Right renal cortex interstitium (tissue), 3 donors: ENCODE measurements around the gene NHERF2. TPM values are rescaled to one million over a fixed set of nuclear protein-coding genes. Genes with fewer than 3 reads are reported as not detected.
"Not testable (repeated sequence)": the region's sequence is repeated elsewhere in the genome, so short reads cannot be mapped to it uniquely, and the experiment has no call there.

Experiments used
- DNase-seq, 3 donors: peaks; one replicate each; pipeline ENCODE4 v3.0.0-alpha.2; 2013; ENCODE audit warnings: low read depth in 3 of 3, low spot score in 2 of 3
- polyA plus RNA-seq, 3 donors: library from polyadenylated mRNA; unstranded; fragments of 120-200 nt; gene quantifications; one replicate each; pipeline ENCODE4 v1.2.1, GENCODE V29; 2013; ENCODE audit not compliant: insufficient read length in 3 of 3

Gene NHERF2
- polyA plus RNA-seq, 3 donors: 82.6 to 106 (median 88.6) TPM

- no peak for DNase-seq
Observed at GRCh38 chr16:2004795-2005517, 21.7 kb upstream of the NHERF2 start.

- no peak for DNase-seq
Observed at GRCh38 chr16:2005646-2006045, 21.1 kb upstream of the NHERF2 start.

- DNase-seq: no peak
Observed at GRCh38 chr16:2006317-2006716, 20.4 kb upstream of the NHERF2 start.

GRCh38 chr16:2007081-2007836, 19.4 kb upstream of the NHERF2 start:
- no peak for DNase-seq

GRCh38 chr16:2008009-2008526, 18.6 kb upstream of the NHERF2 start:
- DNase-seq: no peak

- DNase-seq: no peak
Observed at GRCh38 chr16:2008631-2009163, 18.0 kb upstream of the NHERF2 start.

GRCh38 chr16:2009164-2009711, 17.5 kb upstream of the NHERF2 start:
- no peak for DNase-seq

GRCh38 chr16:2009791-2010510, 16.8 kb upstream of the NHERF2 start, which contains the start of gene ZNF598:
ZNF598 (minus strand) TSS chr16:2009821.
- DNase-seq: peak in 1 of 3 donors; percentile 75

- DNase-seq: not testable (repeated sequence)
Observed at GRCh38 chr16:2011726-2012125, 15.0 kb upstream of the NHERF2 start.

GRCh38 chr16:2013527-2013926, 13.2 kb upstream of the NHERF2 start:
- no peak for DNase-seq

GRCh38 chr16:2015117-2015946, 11.4 kb upstream of the NHERF2 start:
- no peak for DNase-seq

- DNase-seq: no peak
Observed at GRCh38 chr16:2015947-2016208, 10.8 kb upstream of the NHERF2 start.

GRCh38 chr16:2016407-2016922, 10.2 kb upstream of the NHERF2 start:
- no peak for DNase-seq

GRCh38 chr16:2019518-2019920, 7.2 kb upstream of the NHERF2 start, which contains the start of gene NPW:
NPW (plus strand) TSS chr16:2019785.
- DNase-seq: no peak

- DNase-seq: no peak
Observed at GRCh38 chr16:2019921-2020831, 6.5 kb upstream of the NHERF2 start.

- DNase-seq: no peak
Observed at GRCh38 chr16:2022723-2023091, 4.0 kb upstream of the NHERF2 start.

- peak in 1 of 3 donors; percentile 87 for DNase-seq
Observed at GRCh38 chr16:2023092-2024031, 3.3 kb upstream of the NHERF2 start.

GRCh38 chr16:2024032-2024420, 2.7 kb upstream of the NHERF2 start:
- no peak for DNase-seq
